Measurements from ENCODE around the gene PTX3.

PTX3 gene

DNA sequence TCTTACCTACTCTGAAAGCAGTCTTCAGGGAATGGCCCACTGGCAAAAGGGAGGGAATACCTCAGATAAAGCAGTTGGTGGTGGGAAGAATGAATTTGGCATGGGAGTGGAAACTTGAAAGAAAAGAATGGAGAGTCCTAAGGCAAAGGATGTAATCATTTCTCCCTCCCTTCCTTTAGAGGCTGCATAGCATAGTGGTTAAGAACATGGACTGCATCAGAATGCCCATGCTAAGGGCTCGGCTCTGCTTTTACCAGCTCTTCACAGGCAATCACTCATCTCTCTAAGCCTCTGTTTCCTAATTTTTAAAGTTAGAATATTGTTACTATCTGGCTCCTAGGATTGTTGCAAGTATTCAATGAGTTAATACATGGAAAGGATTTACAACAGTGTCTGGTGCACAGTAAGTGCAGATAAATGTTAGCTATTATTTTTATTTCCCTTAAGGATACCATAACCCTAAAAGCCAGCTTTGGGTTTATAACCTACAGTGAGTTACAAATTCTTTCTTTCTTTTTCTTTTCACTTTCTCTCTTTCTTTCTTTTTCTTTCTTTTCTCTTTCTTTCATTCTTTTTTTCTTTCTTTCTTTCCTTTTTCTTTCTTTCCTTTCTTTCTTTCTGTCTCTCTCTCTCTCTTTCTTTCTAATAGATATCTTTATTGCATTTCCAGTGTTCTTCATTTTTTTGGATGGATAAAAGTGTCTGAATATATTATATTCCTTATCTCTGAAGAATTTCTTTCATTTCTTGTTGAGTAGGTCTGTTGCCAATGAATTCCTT is 43.0 kb downstream of the PTX3 start:
- no peak for DNase-seq

DNA sequence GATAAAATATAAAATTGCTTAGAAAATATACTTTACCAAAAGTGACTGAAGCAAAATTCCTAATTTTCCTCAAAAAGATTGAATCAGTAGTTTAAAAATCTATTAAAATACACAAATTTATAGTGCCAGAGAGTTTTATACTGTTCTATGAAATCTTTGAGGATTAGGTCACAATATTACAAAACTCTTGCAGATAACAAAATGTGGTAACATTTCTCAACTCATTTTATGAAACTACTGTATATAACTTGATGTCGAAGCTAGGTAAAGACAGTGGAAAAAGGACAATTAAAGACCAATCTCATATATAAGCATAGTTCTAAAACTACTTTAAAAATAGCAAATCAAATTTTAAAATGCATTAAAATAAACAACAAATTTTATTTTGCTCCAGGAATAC is 50.7 kb downstream of the PTX3 start:
- no peak for DNase-seq

DNA sequence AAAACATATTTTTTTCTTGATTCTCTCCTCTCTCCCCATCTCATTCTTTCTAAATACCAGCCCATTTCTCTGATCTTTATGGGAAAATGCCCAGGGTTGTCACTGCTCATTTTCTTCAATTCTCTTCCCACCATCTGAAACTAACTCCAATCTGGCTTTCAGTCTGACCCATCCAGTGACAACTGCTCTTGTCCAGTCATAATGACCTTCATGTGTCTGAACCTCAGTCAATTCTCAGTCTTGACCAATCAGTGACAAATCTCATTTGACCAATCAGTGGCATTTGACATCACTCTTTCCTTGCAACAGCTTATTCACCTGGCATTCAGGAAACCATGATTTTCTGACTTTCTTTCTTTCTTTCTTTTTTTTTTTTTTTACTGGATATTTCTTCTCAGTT is 51.5 kb downstream of the PTX3 start:
- no peak for DNase-seq

GRCh38 chr3:157491136-157491535 is 54.5 kb downstream of the PTX3 start:
- DNase-seq = no peak
